ENCODE results near the gene RXRA.
A peak's percentile ranks its signal among the peaks of the same experiment; 100 is the strongest.

Gene RXRA

DNA sequence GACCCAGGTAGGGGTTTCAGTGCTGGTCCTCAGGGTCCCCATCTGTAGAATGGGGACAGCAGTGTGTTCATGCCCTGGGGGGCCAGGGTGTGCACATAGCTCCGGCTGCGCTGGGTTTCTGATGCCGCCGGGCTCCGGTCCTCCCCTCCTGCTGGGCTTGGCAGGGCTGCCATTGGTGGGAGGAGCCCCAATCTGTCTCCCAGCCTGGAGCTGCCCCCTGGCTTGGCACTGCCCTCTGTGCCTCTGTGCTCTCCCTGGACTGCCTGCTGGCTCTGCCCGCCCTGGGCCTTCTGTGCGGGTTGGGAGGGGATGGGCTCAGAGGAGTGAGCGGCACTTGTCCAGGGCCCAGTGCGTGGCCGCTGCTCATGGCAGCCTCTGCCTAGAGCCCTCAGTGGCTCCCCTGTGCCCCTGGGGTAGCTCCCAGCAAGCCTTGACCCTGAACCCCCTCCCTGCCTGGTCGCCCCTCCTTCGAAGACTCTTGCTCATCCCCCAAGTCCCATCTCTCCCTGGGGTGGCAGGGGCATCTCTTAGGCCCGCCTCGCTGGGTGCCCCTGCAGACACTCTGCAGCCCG lies 35.7 kb downstream of the RXRA start:
- no peak for DNase-seq (ENCODE audit: low read depth, low spot score)
- TF ChIP-seq YY1 (IDR thresholded peaks at IDR 0.05; ENCODE audit: insufficient read depth, insufficient read length) = no peak
- TF ChIP-seq SUZ12 (IDR thresholded peaks at IDR 0.05; ENCODE audit: extremely low read depth, insufficient read depth, insufficient read length) = no peak
- no peak for TF ChIP-seq ZNF274 (IDR thresholded peaks at IDR 0.05; ENCODE audit: low read depth, low read length)
- H3K36me3 ChIP-seq (ENCODE audit: insufficient read depth, insufficient read length, low read length) = no peaks in the 10 kb centered on the region
- no peak overlapping the region for H3K9ac ChIP-seq (ENCODE audit: insufficient read length, low read depth)
- no peaks in the 10 kb centered on the region for H3K27me3 ChIP-seq (ENCODE audit: insufficient read depth, insufficient read length)
- H3K4me1 ChIP-seq (ENCODE audit: insufficient read depth, insufficient read length) = peaks cover 33% of the 10 kb centered on the region
- no peaks in the 10 kb centered on the region for H3K9me3 ChIP-seq (ENCODE audit: insufficient read depth, low read length)
- no peak overlapping the region for H3K4me3 ChIP-seq (ENCODE audit: insufficient read length, low read depth)

DNA sequence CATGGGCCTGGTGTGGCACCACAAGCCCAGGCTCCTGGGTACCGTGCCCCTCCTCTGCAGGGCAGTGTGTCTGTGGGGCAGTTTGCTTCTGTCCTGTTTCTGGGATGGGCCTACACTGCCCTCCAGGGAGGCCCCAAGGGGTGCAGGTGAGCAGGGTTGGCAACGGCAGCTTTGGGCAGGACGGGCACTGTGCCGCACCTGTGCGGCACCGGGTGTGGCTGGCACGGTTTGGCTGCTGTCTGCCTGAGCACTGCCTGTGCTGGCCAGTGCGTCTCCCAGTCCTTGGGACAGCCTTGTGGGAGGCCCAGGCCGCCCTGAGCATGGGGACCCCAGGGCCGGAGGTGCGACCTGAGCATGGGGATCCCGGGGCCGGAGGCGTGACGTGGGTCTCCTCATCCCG lies 37.2 kb downstream of the RXRA start:
- no peaks in the 10 kb centered on the region for H3K27me3 ChIP-seq (ENCODE audit: insufficient read depth, insufficient read length)
- H3K9me3 ChIP-seq (ENCODE audit: insufficient read depth, low read length) = no peaks in the 10 kb centered on the region
- H3K9ac ChIP-seq (ENCODE audit: insufficient read length, low read depth) = no peak overlapping the region
- no peak for DNase-seq (ENCODE audit: low read depth, low spot score)
- peaks cover 37% of the 10 kb centered on the region for H3K4me1 ChIP-seq (ENCODE audit: insufficient read depth, insufficient read length)
- no peaks in the 10 kb centered on the region for H3K36me3 ChIP-seq (ENCODE audit: insufficient read depth, insufficient read length, low read length)
- no peak for TF ChIP-seq ZNF274 (IDR thresholded peaks at IDR 0.05; ENCODE audit: low read depth, low read length)
- TF ChIP-seq YY1 (IDR thresholded peaks at IDR 0.05; ENCODE audit: insufficient read depth, insufficient read length) = no peak
- TF ChIP-seq SUZ12 (IDR thresholded peaks at IDR 0.05; ENCODE audit: extremely low read depth, insufficient read depth, insufficient read length) = no peak
- no peak overlapping the region for H3K4me3 ChIP-seq (ENCODE audit: insufficient read length, low read depth)

DNA sequence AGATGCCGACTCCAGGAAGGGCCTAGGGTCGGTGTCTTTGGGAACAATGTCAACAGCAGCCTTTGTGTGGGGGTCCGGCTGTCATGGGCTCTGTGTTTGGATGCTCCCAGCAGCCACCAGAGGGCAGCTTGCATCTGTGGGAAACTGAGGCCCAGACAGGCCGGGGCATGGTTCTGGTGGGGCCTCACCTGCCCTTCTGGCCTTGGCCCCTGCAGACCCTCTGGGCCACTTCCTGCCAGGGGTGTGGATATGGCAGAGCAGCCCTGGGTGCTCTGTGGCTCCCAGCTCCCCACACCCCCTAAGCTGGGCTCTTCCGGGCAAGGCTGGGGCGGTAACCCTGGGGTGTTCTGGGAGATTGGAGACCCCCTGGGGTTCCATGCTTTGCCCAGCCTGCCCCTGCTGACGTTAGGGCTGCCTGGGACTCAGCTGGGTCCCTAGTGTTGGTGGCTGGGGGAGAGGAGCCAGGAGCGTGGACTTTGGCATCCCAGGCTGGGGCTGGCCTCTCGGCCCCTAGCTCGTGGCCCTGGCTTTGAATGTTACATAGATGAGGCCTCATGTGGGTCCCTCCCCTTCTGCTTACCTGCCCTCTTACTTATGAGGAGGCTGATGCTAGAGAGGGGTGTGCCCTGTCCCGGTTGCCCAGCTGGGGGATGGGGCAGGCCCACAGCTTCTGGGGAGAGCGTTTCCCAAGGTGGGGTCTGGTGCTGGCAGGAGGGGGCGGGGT lies 38.3 kb downstream of the RXRA start:
- peaks cover 37% of the 10 kb centered on the region for H3K4me1 ChIP-seq (ENCODE audit: insufficient read depth, insufficient read length)
- no peak overlapping the region for H3K4me3 ChIP-seq (ENCODE audit: insufficient read length, low read depth)
- H3K27me3 ChIP-seq (ENCODE audit: insufficient read depth, insufficient read length) = no peaks in the 10 kb centered on the region
- H3K9ac ChIP-seq (ENCODE audit: insufficient read length, low read depth) = no peak overlapping the region
- no peaks in the 10 kb centered on the region for H3K36me3 ChIP-seq (ENCODE audit: insufficient read depth, insufficient read length, low read length)
- no peak for DNase-seq (ENCODE audit: low read depth, low spot score)
- no peaks in the 10 kb centered on the region for H3K9me3 ChIP-seq (ENCODE audit: insufficient read depth, low read length)
- no peak for TF ChIP-seq ZNF274 (IDR thresholded peaks at IDR 0.05; ENCODE audit: low read depth, low read length)
- TF ChIP-seq SUZ12 (IDR thresholded peaks at IDR 0.05; ENCODE audit: extremely low read depth, insufficient read depth, insufficient read length) = no peak
- no peak for TF ChIP-seq YY1 (IDR thresholded peaks at IDR 0.05; ENCODE audit: insufficient read depth, insufficient read length)

DNA sequence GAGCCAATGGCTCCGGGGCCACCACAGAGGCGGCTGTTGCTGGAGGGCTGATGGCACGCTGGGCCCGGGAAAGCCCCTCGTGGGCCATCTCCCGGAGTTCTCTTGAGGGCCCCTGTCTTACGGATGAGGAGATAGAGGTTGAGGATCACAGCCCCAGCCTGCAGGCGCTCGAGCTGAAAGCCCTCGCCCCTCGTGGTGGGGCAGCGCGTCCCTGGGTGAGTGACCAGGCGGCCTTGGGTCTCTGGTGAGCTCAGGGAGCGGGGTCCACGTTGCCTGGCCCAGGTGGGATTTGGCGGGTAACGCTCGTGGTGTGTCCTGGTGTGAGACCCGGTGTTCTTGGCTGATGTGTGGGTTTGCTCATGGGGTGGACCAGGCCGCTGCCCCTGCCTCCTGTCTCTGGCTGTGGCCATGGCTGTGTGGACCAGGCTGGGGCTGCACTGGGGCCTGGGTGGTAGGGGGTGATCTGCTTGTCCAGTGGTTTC lies 38.9 kb downstream of the RXRA start:
- no peak for DNase-seq (ENCODE audit: low read depth, low spot score)
- peaks cover 36% of the 10 kb centered on the region for H3K4me1 ChIP-seq (ENCODE audit: insufficient read depth, insufficient read length)
- no peaks in the 10 kb centered on the region for H3K9me3 ChIP-seq (ENCODE audit: insufficient read depth, low read length)
- H3K36me3 ChIP-seq (ENCODE audit: insufficient read depth, insufficient read length, low read length) = no peaks in the 10 kb centered on the region
- no peaks in the 10 kb centered on the region for H3K27me3 ChIP-seq (ENCODE audit: insufficient read depth, insufficient read length)
- H3K4me3 ChIP-seq (ENCODE audit: insufficient read length, low read depth) = no peak overlapping the region
- TF ChIP-seq ZNF274 (IDR thresholded peaks at IDR 0.05; ENCODE audit: low read depth, low read length) (no peak), YY1 (IDR thresholded peaks at IDR 0.05; ENCODE audit: insufficient read depth, insufficient read length) (no peak), SUZ12 (IDR thresholded peaks at IDR 0.05; ENCODE audit: extremely low read depth, insufficient read depth, insufficient read length) (no peak)
- H3K9ac ChIP-seq (ENCODE audit: insufficient read length, low read depth) = peak overlapping the region; percentile 36

GRCh38 chr9:134365791-134366222 lies 39.6 kb downstream of the RXRA start:
- H3K9me3 ChIP-seq (ENCODE audit: insufficient read depth, low read length) = no peaks in the 10 kb centered on the region
- H3K4me3 ChIP-seq (ENCODE audit: insufficient read length, low read depth) = no peak overlapping the region
- peak overlapping the region; percentile 36 for H3K9ac ChIP-seq (ENCODE audit: insufficient read length, low read depth)
- no peaks in the 10 kb centered on the region for H3K36me3 ChIP-seq (ENCODE audit: insufficient read depth, insufficient read length, low read length)
- no peak for TF ChIP-seq SUZ12 (IDR thresholded peaks at IDR 0.05; ENCODE audit: extremely low read depth, insufficient read depth, insufficient read length)
- TF ChIP-seq YY1 (IDR thresholded peaks at IDR 0.05; ENCODE audit: insufficient read depth, insufficient read length) = no peak
- TF ChIP-seq ZNF274 (IDR thresholded peaks at IDR 0.05; ENCODE audit: low read depth, low read length) = no peak
- DNase-seq (ENCODE audit: low read depth, low spot score) = no peak
- H3K4me1 ChIP-seq (ENCODE audit: insufficient read depth, insufficient read length) = peaks cover 35% of the 10 kb centered on the region
- H3K27me3 ChIP-seq (ENCODE audit: insufficient read depth, insufficient read length) = no peaks in the 10 kb centered on the region

DNA sequence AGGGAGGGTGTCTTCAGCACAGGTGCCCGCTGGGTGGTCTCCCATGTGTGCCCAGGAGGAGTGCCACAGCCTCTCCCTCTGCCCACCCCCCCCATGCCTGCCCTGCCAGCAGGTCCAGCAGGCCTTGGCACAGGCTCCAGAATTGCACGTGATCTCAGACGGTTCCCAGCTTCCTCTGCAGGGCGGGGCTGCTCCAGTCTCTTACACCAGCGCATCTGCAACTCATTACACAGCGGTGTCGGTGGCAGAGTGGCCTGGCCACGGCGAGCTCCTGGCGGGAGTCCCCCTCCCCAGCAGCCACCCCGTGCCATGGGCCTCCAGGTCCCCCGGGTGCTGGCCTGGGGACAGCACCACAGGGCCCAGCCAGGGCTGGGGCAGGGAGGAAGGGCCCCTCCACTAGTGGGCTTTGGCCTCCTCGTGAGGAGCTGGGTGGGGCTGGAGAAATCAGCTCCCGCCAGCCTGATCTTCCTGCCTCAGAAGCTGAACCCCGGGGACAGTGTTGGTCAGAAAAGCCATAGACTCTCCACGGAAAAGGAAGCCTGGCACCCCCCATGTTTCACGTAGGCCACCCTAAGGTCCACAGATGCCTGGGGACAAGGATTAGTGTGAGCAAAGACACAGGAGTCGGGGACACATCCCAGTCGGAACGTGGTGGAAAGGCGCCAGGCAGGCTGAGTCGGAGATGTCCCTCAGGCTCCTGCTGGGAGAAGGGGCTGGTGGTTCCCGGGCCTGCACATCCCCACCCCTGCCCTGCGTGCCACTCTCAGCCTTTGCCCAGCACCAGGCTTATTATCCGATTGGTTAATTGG lies 40.2 kb downstream of the RXRA start:
- no peaks in the 10 kb centered on the region for H3K9me3 ChIP-seq (ENCODE audit: insufficient read depth, low read length)
- H3K36me3 ChIP-seq (ENCODE audit: insufficient read depth, insufficient read length, low read length) = no peaks in the 10 kb centered on the region
- H3K4me1 ChIP-seq (ENCODE audit: insufficient read depth, insufficient read length) = peaks cover 31% of the 10 kb centered on the region
- H3K4me3 ChIP-seq (ENCODE audit: insufficient read length, low read depth) = no peak overlapping the region
- H3K27me3 ChIP-seq (ENCODE audit: insufficient read depth, insufficient read length) = no peaks in the 10 kb centered on the region
- peak overlapping the region; percentile 21 for H3K9ac ChIP-seq (ENCODE audit: insufficient read length, low read depth)
- TF ChIP-seq ZNF274 (IDR thresholded peaks at IDR 0.05; ENCODE audit: low read depth, low read length) = no peak
- TF ChIP-seq SUZ12 (IDR thresholded peaks at IDR 0.05; ENCODE audit: extremely low read depth, insufficient read depth, insufficient read length) = no peak
- TF ChIP-seq YY1 (IDR thresholded peaks at IDR 0.05; ENCODE audit: insufficient read depth, insufficient read length) = no peak
- DNase-seq (ENCODE audit: low read depth, low spot score) = no peak

- H3K27me3 ChIP-seq (ENCODE audit: insufficient read depth, insufficient read length) = no peaks in the 10 kb centered on the region
- H3K36me3 ChIP-seq (ENCODE audit: insufficient read depth, insufficient read length, low read length) = no peaks in the 10 kb centered on the region
- H3K9ac ChIP-seq (ENCODE audit: insufficient read length, low read depth) = no peak overlapping the region
- TF ChIP-seq YY1 (IDR thresholded peaks at IDR 0.05; ENCODE audit: insufficient read depth, insufficient read length) (no peak), SUZ12 (IDR thresholded peaks at IDR 0.05; ENCODE audit: extremely low read depth, insufficient read depth, insufficient read length) (no peak), ZNF274 (IDR thresholded peaks at IDR 0.05; ENCODE audit: low read depth, low read length) (no peak)
- DNase-seq (ENCODE audit: low read depth, low spot score) = no peak
- H3K9me3 ChIP-seq (ENCODE audit: insufficient read depth, low read length) = no peaks in the 10 kb centered on the region
- H3K4me1 ChIP-seq (ENCODE audit: insufficient read depth, insufficient read length) = peaks cover 31% of the 10 kb centered on the region
- no peak overlapping the region for H3K4me3 ChIP-seq (ENCODE audit: insufficient read length, low read depth)
These were observed 40.8 kb downstream of the RXRA start for GRCh38 chr9:134367061-134367460.
